ENCODE measurements around the gene MEIOB.
A peak's percentile ranks its signal among the peaks of the same experiment; 100 is the strongest.
"Not testable (repeated sequence)": the region's sequence is repeated elsewhere in the genome, so short reads cannot be mapped to it uniquely, and the experiment has no call there.

MEIOB gene

GRCh38 chr16:1871974-1872635, at the start of gene MEIOB:
Gene MEIOB, minus strand, starts transcription at chr16:1872164. Its CDS starts 3,989 bp downstream, at chr16:1868175.
- peak; percentile 77 for DNase-seq

GRCh38 chr16:1920727-1921171, 48.8 kb upstream of the MEIOB start:
- DNase-seq: no peak

- DNase-seq: not testable (repeated sequence)
Measured at GRCh38 chr16:1920122-1920521, 48.2 kb upstream of the MEIOB start.

GRCh38 chr16:1919327-1919998, 47.5 kb upstream of the MEIOB start:
- no peak for DNase-seq

- DNase-seq: no peak
Measured at GRCh38 chr16:1918351-1919326, 46.7 kb upstream of the MEIOB start, which contains the start of gene HS3ST6. Gene HS3ST6, minus strand, starts transcription at chr16:1918415. Its CDS starts 92 bp downstream, at chr16:1918323.

- no peak for DNase-seq
Measured at GRCh38 chr16:1917665-1918350, 45.8 kb upstream of the MEIOB start.

- DNase-seq: no peak
Measured at GRCh38 chr16:1917056-1917664, 45.2 kb upstream of the MEIOB start.

- no peak for DNase-seq
Measured at GRCh38 chr16:1916640-1916990, 44.7 kb upstream of the MEIOB start.

GRCh38 chr16:1915732-1916639, 44.0 kb upstream of the MEIOB start:
- no peak for DNase-seq

- DNase-seq: no peak
Measured at GRCh38 chr16:1914988-1915387, 43.0 kb upstream of the MEIOB start.

GRCh38 chr16:1914084-1914608, 42.2 kb upstream of the MEIOB start:
- no peak for DNase-seq

- DNase-seq: no peak
Measured at GRCh38 chr16:1913327-1914083, 41.5 kb upstream of the MEIOB start.

GRCh38 chr16:1912215-1912543, 40.2 kb upstream of the MEIOB start:
- no peak for DNase-seq

GRCh38 chr16:1911467-1912214, 39.7 kb upstream of the MEIOB start:
- DNase-seq: no peak

- no peak for DNase-seq
Measured at GRCh38 chr16:1909561-1910231, 37.7 kb upstream of the MEIOB start.

- DNase-seq: no peak
Measured at GRCh38 chr16:1908983-1909382, 37.0 kb upstream of the MEIOB start.

GRCh38 chr16:1908184-1908583, 36.2 kb upstream of the MEIOB start:
- DNase-seq: no peak

GRCh38 chr16:1907226-1907860, 35.4 kb upstream of the MEIOB start:
- DNase-seq: no peak

GRCh38 chr16:1906846-1907165, 34.8 kb upstream of the MEIOB start:
- DNase-seq: no peak

All from activated CD8-positive, alpha-beta memory T cell treated with anti-CD3 and anti-CD28 coated beads for 24 hours (primary cell).